Endodermal cell (in vitro differentiated cells): Measurements from ENCODE around the gene RPS27A. TPM values are rescaled to one million over a fixed set of nuclear protein-coding genes. Genes with fewer than 3 reads are reported as not detected.
"Not testable (repeated sequence)": the region's sequence is repeated elsewhere in the genome, so short reads cannot be mapped to it uniquely, and the experiment has no call there.

Experiments used
- DNase-seq: peaks from one replicate; pipeline ENCODE4 v3.0.0-alpha.2; 2017
- H3K27ac ChIP-seq: 2 replicates; pipeline ENCODE4 v1.5.1; 2013; ENCODE audit warnings: mild to moderate bottlenecking, low read depth, low read length, moderate library complexity
- H3K27me3 ChIP-seq: 2 replicates; pipeline ENCODE4 v1.6.1; 2013; ENCODE audit warnings: mild to moderate bottlenecking, low read length, moderate library complexity; ENCODE audit not compliant: insufficient read depth, control insufficient read depth, poor library complexity, severe bottlenecking
- H3K36me3 ChIP-seq: 2 replicates; pipeline ENCODE4 v1.7.0; 2013; ENCODE audit warnings: mild to moderate bottlenecking, low read length, moderate library complexity; ENCODE audit not compliant: control insufficient read depth, insufficient read depth
- H3K4me1 ChIP-seq: one replicate; pipeline ENCODE4 v1.7.0; 2013; ENCODE audit warnings: low read length; ENCODE audit not compliant: control insufficient read depth, insufficient read depth
- H3K4me3 ChIP-seq: 2 replicates; pipeline ENCODE4 v1.5.1; 2013; ENCODE audit warnings: mild to moderate bottlenecking, low read length, moderate library complexity
- H3K9ac ChIP-seq: 2 replicates; pipeline ENCODE4 v1.6.1; 2013; ENCODE audit warnings: mild to moderate bottlenecking, low read length, moderate library complexity; ENCODE audit not compliant: poor library complexity, severe bottlenecking; ENCODE audit errors: extremely low read depth
- H3K9me3 ChIP-seq: 2 replicates; pipeline ENCODE4 v1.6.1; 2013; ENCODE audit warnings: mild to moderate bottlenecking, low read length, moderate library complexity; ENCODE audit not compliant: control insufficient read depth
- H3K27ac Mint-ChIP-seq: 2 replicates; pipeline ENCODE4 v1.8.0; 2020; ENCODE audit warnings: mixed read lengths
- H3K27me3 Mint-ChIP-seq: 2 replicates; pipeline ENCODE4 v1.8.0; 2021; ENCODE audit warnings: mild to moderate bottlenecking, mixed read lengths; ENCODE audit not compliant: insufficient read depth
- H3K36me3 Mint-ChIP-seq: 2 replicates; pipeline ENCODE4 v1.8.0; 2020; ENCODE audit warnings: low read depth, mixed read lengths
- H3K4me1 Mint-ChIP-seq: 2 replicates; pipeline ENCODE4 v1.8.0; 2020; ENCODE audit warnings: mixed read lengths
- H3K4me3 Mint-ChIP-seq: 2 replicates; pipeline ENCODE4 v1.8.0; 2020; ENCODE audit warnings: mild to moderate bottlenecking, moderate library complexity, mixed read lengths
- H3K9me3 Mint-ChIP-seq: 2 replicates; pipeline ENCODE4 v1.8.0; 2020; ENCODE audit warnings: mild to moderate bottlenecking, mixed read lengths
- CTCF ChIP-seq: fragments of 200-600 bp; sonication (generic); conservative IDR thresholded peaks from 2 replicates; pipeline ENCODE4 v1.5.0; 2021; ENCODE audit warnings: antibody characterized with exemption, mild to moderate bottlenecking
- WGBS, 2 experiments: methylation state at CpG; one replicate each; pipeline versions ENCODE4 v1.1.5 to v1.1.7; 2013; ENCODE audit warnings: missing lambda C conversion rate in 2 of 2, mixed read lengths in 1 of 2; ENCODE audit not compliant: insufficient coverage in 1 of 2, insufficient read length in 1 of 2; 5-methylcytosine and 5-hydroxymethylcytosine counted together
- total RNA-seq, 2 donors: library from RNA; stranded (reverse); fragmentation: NEBNext Ultra II Directional in 1 of 2; extraction: Animal tissue kit (Norgen Biotek cat#: 25700) in 1 of 2; gene quantifications; 2 replicates in 1 of 2; 3 replicates in 1 of 2; pipeline ENCODE4 v1.2.1, GENCODE V29; 2021

Gene RPS27A
- total RNA-seq, 2 donors from 2014 or later: 1,231 to 1,254 TPM

DNA sequence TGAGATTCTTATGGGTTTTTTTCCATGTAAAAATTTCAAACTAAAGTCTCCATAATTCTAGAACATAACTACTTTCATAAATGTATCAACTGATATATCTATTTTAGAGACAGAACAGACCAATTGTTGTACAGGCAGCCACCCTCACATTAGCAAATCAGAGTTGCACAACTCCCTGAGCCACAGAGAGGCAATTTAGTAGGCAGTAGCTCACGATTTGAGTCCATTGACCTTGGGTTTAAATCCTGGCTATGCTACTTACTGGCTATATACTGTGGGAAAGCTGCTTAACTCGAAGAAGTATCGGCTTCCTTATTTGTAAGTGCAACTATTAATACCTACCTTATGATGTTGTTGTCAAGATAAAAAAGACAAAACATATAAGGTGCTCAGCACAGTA lies 20.3 kb downstream of the RPS27A start:
- no peak overlapping the region for H3K4me3 Mint-ChIP-seq
- TF ChIP-seq CTCF: no peak
- Histone ChIP-seq H3K27ac (no peak overlapping the region), H3K27me3 (no peaks in the 10 kb centered on the region), H3K9me3 (no peaks in the 10 kb centered on the region), H3K36me3 (peaks cover 58% of the 10 kb centered on the region), H3K9ac (no peak overlapping the region), H3K4me3 (no peak overlapping the region), H3K4me1 (no peaks in the 10 kb centered on the region)
- WGBS, 2 experiments: 71 to 97% methylated on average over 1 to 3 of the region's 3 CpGs
- no peak overlapping the region for H3K27ac Mint-ChIP-seq
- peaks cover 36% of the 10 kb centered on the region for H3K36me3 Mint-ChIP-seq
- H3K9me3 Mint-ChIP-seq: no peaks in the 10 kb centered on the region
- H3K27me3 Mint-ChIP-seq: no peaks in the 10 kb centered on the region
- no peaks in the 10 kb centered on the region for H3K4me1 Mint-ChIP-seq
- DNase-seq: no peak

GRCh38 chr2:55259586-55259985 lies 27.1 kb downstream of the RPS27A start:
- not testable (repeated sequence) for H3K9me3 Mint-ChIP-seq
- WGBS, 2 experiments: 98 to 100% methylated on average over 3 of the region's 3 CpGs

DNA sequence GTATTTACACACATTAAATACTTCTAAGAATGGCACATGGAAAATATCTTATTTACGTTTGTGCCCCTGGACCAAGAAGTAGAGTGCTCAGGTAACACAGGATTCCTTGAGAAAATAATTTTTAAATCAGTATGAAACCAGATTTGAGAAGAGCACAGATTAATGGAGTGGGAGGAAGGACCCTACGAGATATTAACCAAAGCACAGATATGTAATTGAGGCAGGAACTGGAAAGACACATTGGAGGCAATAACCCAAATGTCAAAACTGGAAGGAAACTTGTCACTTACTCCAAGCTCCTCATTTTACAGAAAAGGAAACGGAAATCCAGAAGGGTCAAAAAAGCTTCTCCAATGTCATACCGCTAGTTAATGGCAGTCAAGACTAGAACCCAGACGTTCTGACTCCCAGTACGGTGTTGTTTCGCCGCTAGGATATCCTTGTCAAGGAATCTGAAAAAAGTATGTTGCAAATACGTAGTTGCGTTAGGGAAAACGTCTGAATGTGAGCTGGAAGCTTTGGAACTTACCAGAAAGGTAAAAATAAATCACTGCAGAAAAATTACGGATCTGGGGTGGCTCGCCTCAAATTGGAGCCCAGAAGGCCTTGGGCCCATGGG lies 35.9 kb downstream of the RPS27A start:
- Histone ChIP-seq H3K27me3 (no peaks in the 10 kb centered on the region), H3K9me3 (no peaks in the 10 kb centered on the region), H3K9ac (peak overlapping the region; percentile 83), H3K4me3 (peak overlapping the region; percentile 94), H3K27ac (peak overlapping the region; percentile 12), H3K36me3 (peaks cover 19% of the 10 kb centered on the region), H3K4me1 (no peaks in the 10 kb centered on the region)
- H3K9me3 Mint-ChIP-seq: peaks cover 1% of the 10 kb centered on the region
- peaks cover 1% of the 10 kb centered on the region for H3K4me1 Mint-ChIP-seq
- TF ChIP-seq CTCF: no peak
- DNase-seq: no peak
- peaks cover 21% of the 10 kb centered on the region for H3K36me3 Mint-ChIP-seq
- 21% methylated on average over 12 to 13 of the region's 13 CpGs for WGBS, 2 experiments
- H3K27me3 Mint-ChIP-seq: no peaks in the 10 kb centered on the region
- H3K27ac Mint-ChIP-seq: peak overlapping the region; percentile 96
- H3K4me3 Mint-ChIP-seq: peak overlapping the region; percentile 93

More at GRCh38 chr2:55259586-55259985, 27.1 kb downstream of the RPS27A start:
- H3K9me3 ChIP-seq, H3K4me3 Mint-ChIP-seq, H3K27ac Mint-ChIP-seq, H3K4me3 ChIP-seq, H3K27ac ChIP-seq, H3K4me1 Mint-ChIP-seq, H3K27me3 ChIP-seq, H3K27me3 Mint-ChIP-seq, H3K4me1 ChIP-seq, H3K9ac ChIP-seq, DNase-seq: not testable (repeated sequence)
- peaks cover 59% of the 10 kb centered on the region for H3K36me3 ChIP-seq
- H3K36me3 Mint-ChIP-seq: peaks cover 50% of the 10 kb centered on the region
